Measurements from ENCODE around the gene LZTS3. TPM values are rescaled to one million over a fixed set of nuclear protein-coding genes. Genes with fewer than 3 reads are reported as not detected.

Gene LZTS3
- total and polyA plus RNA-seq, 2 of the 13 experiments (the other 11 are each of a cell fraction or from before 2014, with no cell fraction given) = 10.1 to 31.3 TPM

DNA sequence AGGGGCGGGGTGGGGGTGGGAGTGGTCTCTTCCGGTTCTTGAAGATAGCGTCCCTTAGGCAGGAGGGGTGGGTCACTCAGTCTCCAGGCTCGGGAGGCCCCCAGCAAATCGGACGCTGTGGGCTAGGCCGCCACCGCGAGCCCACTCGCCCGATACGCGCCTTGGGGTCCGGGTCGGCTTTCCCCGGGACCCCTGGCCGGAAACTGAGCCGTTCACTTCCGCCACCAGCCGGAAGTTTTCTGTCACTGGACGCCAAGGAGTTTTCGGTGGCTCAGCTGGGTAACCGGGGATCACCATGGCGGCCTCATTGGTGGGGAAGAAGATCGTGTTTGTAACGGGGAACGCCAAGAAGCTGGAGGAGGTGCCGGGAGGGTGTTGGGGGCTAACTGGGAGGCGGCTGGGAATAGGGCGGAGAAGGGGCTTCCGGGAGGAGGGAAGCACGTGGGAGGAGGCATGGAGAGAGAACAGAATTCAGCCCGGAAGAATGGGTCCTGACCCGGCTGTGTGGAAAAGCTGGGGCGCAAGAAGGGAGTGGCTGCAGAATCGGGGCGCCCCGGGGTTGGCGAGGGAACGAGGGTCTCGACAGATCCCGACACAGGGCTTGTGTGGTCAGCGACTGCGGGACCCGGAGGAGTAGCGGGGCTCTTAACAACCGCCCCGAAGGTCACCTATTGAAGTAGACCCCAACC is 36.1 kb upstream of the LZTS3 start, which contains the start of gene ITPA (continued):
- TF ChIP-seq, protein P1, sequence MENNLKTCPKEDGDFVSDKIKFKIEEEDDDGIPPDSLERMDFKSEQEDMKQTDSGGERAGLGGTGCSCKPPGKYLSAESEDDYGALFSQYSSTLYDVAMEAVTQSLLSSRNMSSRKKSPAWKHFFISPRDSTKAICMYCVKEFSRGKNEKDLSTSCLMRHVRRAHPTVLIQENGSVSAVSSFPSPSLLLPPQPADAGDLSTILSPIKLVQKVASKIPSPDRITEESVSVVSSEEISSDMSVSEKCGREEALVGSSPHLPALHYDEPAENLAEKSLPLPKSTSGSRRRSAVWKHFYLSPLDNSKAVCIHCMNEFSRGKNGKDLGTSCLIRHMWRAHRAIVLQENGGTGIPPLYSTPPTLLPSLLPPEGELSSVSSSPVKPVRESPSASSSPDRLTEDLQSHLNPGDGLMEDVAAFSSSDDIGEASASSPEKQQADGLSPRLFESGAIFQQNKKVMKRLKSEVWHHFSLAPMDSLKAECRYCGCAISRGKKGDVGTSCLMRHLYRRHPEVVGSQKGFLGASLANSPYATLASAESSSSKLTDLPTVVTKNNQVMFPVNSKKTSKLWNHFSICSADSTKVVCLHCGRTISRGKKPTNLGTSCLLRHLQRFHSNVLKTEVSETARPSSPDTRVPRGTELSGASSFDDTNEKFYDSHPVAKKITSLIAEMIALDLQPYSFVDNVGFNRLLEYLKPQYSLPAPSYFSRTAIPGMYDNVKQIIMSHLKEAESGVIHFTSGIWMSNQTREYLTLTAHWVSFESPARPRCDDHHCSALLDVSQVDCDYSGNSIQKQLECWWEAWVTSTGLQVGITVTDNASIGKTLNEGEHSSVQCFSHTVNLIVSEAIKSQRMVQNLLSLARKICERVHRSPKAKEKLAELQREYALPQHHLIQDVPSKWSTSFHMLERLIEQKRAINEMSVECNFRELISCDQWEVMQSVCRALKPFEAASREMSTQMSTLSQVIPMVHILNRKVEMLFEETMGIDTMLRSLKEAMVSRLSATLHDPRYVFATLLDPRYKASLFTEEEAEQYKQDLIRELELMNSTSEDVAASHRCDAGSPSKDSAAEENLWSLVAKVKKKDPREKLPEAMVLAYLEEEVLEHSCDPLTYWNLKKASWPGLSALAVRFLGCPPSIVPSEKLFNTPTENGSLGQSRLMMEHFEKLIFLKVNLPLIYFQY (CRISPR knock-in tag; IDR thresholded peaks at IDR 0.05; ENCODE audit: borderline replicate concordance) = no peak; the same call in 1 of the 2 replicates
- peak; percentile 73 for TF ChIP-seq KDM2A (CRISPR knock-in tag; IDR thresholded peaks at IDR 0.05; ENCODE audit: borderline replicate concordance, low read depth)
- no peak; the same call in 1 of the 2 replicates for TF ChIP-seq PRDM4 (CRISPR knock-in tag; IDR thresholded peaks at IDR 0.05; ENCODE audit: borderline replicate concordance)
- no peak; the same call in 1 of the 2 replicates for TF ChIP-seq ZNF816 (CRISPR knock-in tag; IDR thresholded peaks at IDR 0.05; ENCODE audit: borderline replicate concordance)
- TF ChIP-seq YY1 (IDR thresholded peaks at IDR 0.05; ENCODE audit: insufficient read depth, insufficient replicate concordance, low read depth, low read length) = peak; percentile 89
- TF ChIP-seq, protein P2, sequence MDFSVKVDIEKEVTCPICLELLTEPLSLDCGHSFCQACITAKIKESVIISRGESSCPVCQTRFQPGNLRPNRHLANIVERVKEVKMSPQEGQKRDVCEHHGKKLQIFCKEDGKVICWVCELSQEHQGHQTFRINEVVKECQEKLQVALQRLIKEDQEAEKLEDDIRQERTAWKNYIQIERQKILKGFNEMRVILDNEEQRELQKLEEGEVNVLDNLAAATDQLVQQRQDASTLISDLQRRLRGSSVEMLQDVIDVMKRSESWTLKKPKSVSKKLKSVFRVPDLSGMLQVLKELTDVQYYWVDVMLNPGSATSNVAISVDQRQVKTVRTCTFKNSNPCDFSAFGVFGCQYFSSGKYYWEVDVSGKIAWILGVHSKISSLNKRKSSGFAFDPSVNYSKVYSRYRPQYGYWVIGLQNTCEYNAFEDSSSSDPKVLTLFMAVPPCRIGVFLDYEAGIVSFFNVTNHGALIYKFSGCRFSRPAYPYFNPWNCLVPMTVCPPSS (IDR thresholded peaks at IDR 0.05) = no peak
- peak; percentile 99 for TF ChIP-seq GABPB1 (CRISPR knock-in tag; IDR thresholded peaks at IDR 0.05)
- TF ChIP-seq DR1 (CRISPR knock-in tag; IDR thresholded peaks at IDR 0.05) = peak; percentile 71
- 0 out of 2 replicates have a peak, but pooled peaks have one; percentile 55 for TF ChIP-seq ZNF337 (CRISPR knock-in tag; IDR thresholded peaks at IDR 0.05; ENCODE audit: borderline replicate concordance, low read depth)
- TF ChIP-seq ETV5 (CRISPR knock-in tag; IDR thresholded peaks at IDR 0.05; ENCODE audit: borderline replicate concordance) = peak; percentile 91
- TF ChIP-seq MEIS2 (CRISPR knock-in tag; IDR thresholded peaks at IDR 0.05) = no peak
- TF ChIP-seq MBNL3 (CRISPR knock-in tag; conservative IDR thresholded peaks at IDR 0.05) = no peak
- TF ChIP-seq ZNF44 (CRISPR knock-in tag; IDR thresholded peaks at IDR 0.05) = peak; percentile 12; the same call in 1 of the 2 replicates
- TF ChIP-seq ATF1 (CRISPR knock-in tag; IDR thresholded peaks at IDR 0.05) = no peak
- peak; percentile 97 for TF ChIP-seq SAP130 (CRISPR knock-in tag; IDR thresholded peaks at IDR 0.05; ENCODE audit: low read depth)
- 0 out of 2 replicates have a peak, but pooled peaks have one; percentile 33 for TF ChIP-seq ZBTB21 (CRISPR knock-in tag; IDR thresholded peaks at IDR 0.05)
- TF ChIP-seq SKI (IDR thresholded peaks at IDR 0.05; ENCODE audit: partially characterized antibody) = no peak
- peak; percentile 70; the same call in 1 of the 2 replicates for TF ChIP-seq ZSCAN22 (CRISPR knock-in tag; IDR thresholded peaks at IDR 0.05)
- TF ChIP-seq SRF (IDR thresholded peaks at IDR 0.05; ENCODE audit: low read depth, low read length) = no peak
- TF ChIP-seq, protein P3, sequence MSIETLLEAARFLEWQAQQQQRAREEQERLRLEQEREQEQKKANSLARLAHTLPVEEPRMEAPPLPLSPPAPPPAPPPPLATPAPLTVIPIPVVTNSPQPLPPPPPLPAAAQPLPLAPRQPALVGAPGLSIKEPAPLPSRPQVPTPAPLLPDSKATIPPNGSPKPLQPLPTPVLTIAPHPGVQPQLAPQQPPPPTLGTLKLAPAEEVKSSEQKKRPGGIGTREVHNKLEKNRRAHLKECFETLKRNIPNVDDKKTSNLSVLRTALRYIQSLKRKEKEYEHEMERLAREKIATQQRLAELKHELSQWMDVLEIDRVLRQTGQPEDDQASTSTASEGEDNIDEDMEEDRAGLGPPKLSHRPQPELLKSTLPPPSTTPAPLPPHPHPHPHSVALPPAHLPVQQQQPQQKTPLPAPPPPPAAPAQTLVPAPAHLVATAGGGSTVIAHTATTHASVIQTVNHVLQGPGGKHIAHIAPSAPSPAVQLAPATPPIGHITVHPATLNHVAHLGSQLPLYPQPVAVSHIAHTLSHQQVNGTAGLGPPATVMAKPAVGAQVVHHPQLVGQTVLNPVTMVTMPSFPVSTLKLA (IDR thresholded peaks at IDR 0.05) = peak; percentile 87
- TF ChIP-seq TBX3 (IDR thresholded peaks at IDR 0.05; ENCODE audit: borderline replicate concordance) = no peak
